ENCODE measurements around the gene PAIP2. TPM values are rescaled to one million over a fixed set of nuclear protein-coding genes. Genes with fewer than 3 reads are reported as not detected.

The PAIP2 gene
- total and polyA plus RNA-seq, 2 experiments from 2014 or later = 65.3 to 77.5 TPM

DNA sequence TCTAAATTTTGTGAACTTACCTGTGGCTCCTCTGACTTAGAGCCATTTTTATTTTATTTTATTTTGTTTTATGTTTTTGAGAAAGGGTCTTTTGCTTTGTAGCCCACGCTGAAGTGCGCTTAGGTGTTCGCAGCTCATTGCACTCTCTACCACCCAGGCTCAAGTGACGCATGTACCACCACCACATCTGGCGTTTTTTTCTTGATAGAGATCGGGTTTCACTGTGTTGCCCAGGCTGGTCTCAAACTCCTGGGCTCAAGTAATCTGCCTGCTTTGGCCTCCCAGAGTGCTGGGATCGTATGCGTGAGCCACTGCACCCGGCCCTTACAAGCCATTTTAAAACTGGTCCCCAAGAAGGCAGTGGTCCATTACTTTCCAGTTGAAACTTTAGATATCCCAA is 29.6 kb upstream of the PAIP2 start:
- TF ChIP-seq EZH2phosphoT487 (IDR thresholded peaks at IDR 0.05; ENCODE audit: low read depth, severe bottlenecking, unreplicated experiment) = no peak
- no peak for TF ChIP-seq EZH2 (IDR thresholded peaks at IDR 0.05; ENCODE audit: borderline replicate concordance)
- TF ChIP-seq, protein P1, sequence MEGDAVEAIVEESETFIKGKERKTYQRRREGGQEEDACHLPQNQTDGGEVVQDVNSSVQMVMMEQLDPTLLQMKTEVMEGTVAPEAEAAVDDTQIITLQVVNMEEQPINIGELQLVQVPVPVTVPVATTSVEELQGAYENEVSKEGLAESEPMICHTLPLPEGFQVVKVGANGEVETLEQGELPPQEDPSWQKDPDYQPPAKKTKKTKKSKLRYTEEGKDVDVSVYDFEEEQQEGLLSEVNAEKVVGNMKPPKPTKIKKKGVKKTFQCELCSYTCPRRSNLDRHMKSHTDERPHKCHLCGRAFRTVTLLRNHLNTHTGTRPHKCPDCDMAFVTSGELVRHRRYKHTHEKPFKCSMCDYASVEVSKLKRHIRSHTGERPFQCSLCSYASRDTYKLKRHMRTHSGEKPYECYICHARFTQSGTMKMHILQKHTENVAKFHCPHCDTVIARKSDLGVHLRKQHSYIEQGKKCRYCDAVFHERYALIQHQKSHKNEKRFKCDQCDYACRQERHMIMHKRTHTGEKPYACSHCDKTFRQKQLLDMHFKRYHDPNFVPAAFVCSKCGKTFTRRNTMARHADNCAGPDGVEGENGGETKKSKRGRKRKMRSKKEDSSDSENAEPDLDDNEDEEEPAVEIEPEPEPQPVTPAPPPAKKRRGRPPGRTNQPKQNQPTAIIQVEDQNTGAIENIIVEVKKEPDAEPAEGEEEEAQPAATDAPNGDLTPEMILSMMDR (IDR thresholded peaks at IDR 0.05; ENCODE audit: poor library complexity) = no peak
- Histone ChIP-seq H4K20me1 (ENCODE audit: insufficient read depth, poor library complexity, severe bottlenecking) (peaks cover 100% of the 10 kb centered on the region), H3K27me3 (no peaks in the 10 kb centered on the region), H3K4me2 (no peak overlapping the region), H3K4me1 (ENCODE audit: insufficient read depth) (no peaks in the 10 kb centered on the region), H3K9me2 (replicated peaks; ENCODE audit: insufficient read depth) (no peaks in the 10 kb centered on the region), H3K27ac (no peak overlapping the region), H3K36me3 (replicated peaks; ENCODE audit: insufficient read depth, low read depth) (peaks cover 4% of the 10 kb centered on the region), H3K9me3 (ENCODE audit: low read depth) (no peaks in the 10 kb centered on the region), H3K4me3 (no peak overlapping the region), H2AFZ (no peak overlapping the region), H3K79me2 (peaks cover 100% of the 10 kb centered on the region)
- WGBS (ENCODE audit: low lambda C conversion rate, missing lambda C conversion rate) = 75% methylated on average over 9 of the region's 9 CpGs
- no peak for DNase-seq (ENCODE audit: low spot score)

DNA sequence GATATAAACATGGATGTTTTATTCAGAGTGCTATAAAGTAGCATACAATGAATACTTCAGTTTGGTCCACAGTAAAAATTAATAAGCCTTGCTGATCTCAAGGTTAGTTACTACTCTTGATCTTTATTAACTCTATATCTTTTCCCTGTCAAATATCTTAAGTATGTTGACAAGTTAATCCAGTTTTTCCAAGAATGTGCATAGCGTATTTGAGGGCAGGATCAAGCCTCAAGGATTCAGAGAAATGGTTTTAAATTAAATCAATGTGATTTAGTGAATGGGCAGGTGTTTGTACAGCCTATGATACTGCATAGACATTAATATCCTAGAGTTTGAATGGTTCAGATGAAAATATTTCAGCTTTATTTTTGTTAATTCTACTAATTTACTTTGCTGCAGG is 27.4 kb upstream of the PAIP2 start:
- H3K27ac ChIP-seq = no peak overlapping the region
- DNase-seq (ENCODE audit: low spot score) = no peak
- H3K4me3 ChIP-seq = no peak overlapping the region
- no peaks in the 10 kb centered on the region for H3K4me1 ChIP-seq (ENCODE audit: insufficient read depth)
- no peaks in the 10 kb centered on the region for H3K27me3 ChIP-seq
- no peaks in the 10 kb centered on the region for H3K9me3 ChIP-seq (ENCODE audit: low read depth)
- H3K36me3 ChIP-seq (replicated peaks; ENCODE audit: insufficient read depth, low read depth) = peaks cover 6% of the 10 kb centered on the region
- TF ChIP-seq, protein P1 (IDR thresholded peaks at IDR 0.05; ENCODE audit: poor library complexity) = no peak
- no peak for TF ChIP-seq EZH2 (IDR thresholded peaks at IDR 0.05; ENCODE audit: borderline replicate concordance)
- no peak for TF ChIP-seq EZH2phosphoT487 (IDR thresholded peaks at IDR 0.05; ENCODE audit: low read depth, severe bottlenecking, unreplicated experiment)
- H3K4me2 ChIP-seq = no peak overlapping the region
- no peak overlapping the region for H2AFZ ChIP-seq
- H4K20me1 ChIP-seq (ENCODE audit: insufficient read depth, poor library complexity, severe bottlenecking) = peaks cover 91% of the 10 kb centered on the region
- H3K79me2 ChIP-seq = peaks cover 100% of the 10 kb centered on the region
- 71% methylated on average over 1 of the region's 1 CpG for WGBS (ENCODE audit: low lambda C conversion rate, missing lambda C conversion rate)
- no peaks in the 10 kb centered on the region for H3K9me2 ChIP-seq (replicated peaks; ENCODE audit: insufficient read depth)

DNA sequence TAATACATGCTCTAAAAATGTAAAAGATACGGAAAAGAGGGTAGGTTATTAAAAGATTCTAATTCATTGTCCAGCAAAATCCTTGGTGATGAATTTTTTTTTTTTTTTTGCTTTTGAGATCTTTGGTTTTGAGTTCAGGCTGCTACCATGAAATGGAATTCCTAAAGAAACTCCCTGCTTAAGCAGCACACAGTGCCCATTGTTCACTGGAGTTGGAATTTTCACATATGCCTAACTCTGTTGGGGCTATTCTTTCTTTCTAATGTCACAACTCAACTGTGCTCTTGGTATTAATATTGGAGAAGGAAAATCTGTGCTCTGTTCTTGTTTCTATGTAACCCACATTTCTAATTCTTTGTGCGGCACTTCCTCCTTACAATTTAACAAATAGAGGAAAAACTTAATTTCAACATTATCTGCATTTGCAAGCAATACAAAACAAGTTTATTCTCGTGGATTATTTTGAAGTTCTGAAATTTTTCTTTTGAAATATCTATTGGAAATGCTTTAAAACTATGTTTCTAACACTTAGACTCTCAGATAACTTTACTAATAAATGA is 26.5 kb upstream of the PAIP2 start:
- H3K36me3 ChIP-seq (replicated peaks; ENCODE audit: insufficient read depth, low read depth) = peaks cover 6% of the 10 kb centered on the region
- H4K20me1 ChIP-seq (ENCODE audit: insufficient read depth, poor library complexity, severe bottlenecking) = peaks cover 82% of the 10 kb centered on the region

More for the DNA sequence above, 26.5 kb upstream of the PAIP2 start:
- Histone ChIP-seq H3K9me2 (replicated peaks; ENCODE audit: insufficient read depth) (no peaks in the 10 kb centered on the region), H3K27ac (no peak overlapping the region), H3K4me1 (ENCODE audit: insufficient read depth) (no peaks in the 10 kb centered on the region), H2AFZ (no peak overlapping the region), H3K79me2 (peaks cover 98% of the 10 kb centered on the region), H3K4me3 (no peak overlapping the region), H3K27me3 (no peaks in the 10 kb centered on the region), H3K4me2 (no peak overlapping the region), H3K9me3 (ENCODE audit: low read depth) (no peaks in the 10 kb centered on the region)
- DNase-seq (ENCODE audit: low spot score) = no peak
- WGBS (ENCODE audit: low lambda C conversion rate, missing lambda C conversion rate) = 95% methylated on average over 3 of the region's 3 CpGs
- TF ChIP-seq EZH2phosphoT487 (IDR thresholded peaks at IDR 0.05; ENCODE audit: low read depth, severe bottlenecking, unreplicated experiment) (no peak), EZH2 (IDR thresholded peaks at IDR 0.05; ENCODE audit: borderline replicate concordance) (no peak)
- TF ChIP-seq, protein P1 (IDR thresholded peaks at IDR 0.05; ENCODE audit: poor library complexity) = no peak
